OCI-LY7 (cell line): ENCODE measurements around the gene INSIG2. TPM values are rescaled to one million over a fixed set of nuclear protein-coding genes. Genes with fewer than 3 reads are reported as not detected.

Experiments used
- BruUV-seq: library from RNA; stranded (reverse); fragments of 400-500 nt; replicated peaks from 2 replicates; lab custom pipeline; 2021; lab: Mats Ljungman, UMichigan
- CTCF ChIA-PET: fragments of 300-600 bp; sonication (Branson Sonifier 250); formaldehyde crosslinking; loops from one replicate; lab custom pipeline; 2022; ENCODE audit warnings: antibody characterized with exemption; ENCODE audit not compliant: unreplicated experiment; lab: Charles Lee
- POLR2A ChIA-PET: fragments of 300-600 bp; sonication (Branson Sonifier 250); formaldehyde crosslinking; loops from one replicate; lab custom pipeline; 2022; ENCODE audit warnings: antibody characterized with exemption; lab: Charles Lee
- DNase-seq: peaks from one replicate; pipeline ENCODE4 v3.0.0-alpha.2; 2015; ENCODE audit warnings: low spot score
- H2AFZ ChIP-seq: fragments of 200-600 bp; sonication (generic), shearing (Covaris generic); 2 replicates; pipeline ENCODE4 v1.6.1; 2014; ENCODE audit warnings: mild to moderate bottlenecking, antibody characterized with exemption, low read length, moderate library complexity
- H3K27ac ChIP-seq: fragments of 200-600 bp; sonication (generic); 2 replicates; pipeline ENCODE4 v1.5.1; 2014; ENCODE audit warnings: mixed run types, low read depth, mild to moderate bottlenecking, moderate library complexity, low read length, inconsistent platforms; ENCODE audit not compliant: poor library complexity, severe bottlenecking
- H3K36me3 ChIP-seq: fragments of 200-600 bp; sonication (generic); 2 replicates; pipeline ENCODE4 v1.6.1; 2014; ENCODE audit warnings: mild to moderate bottlenecking, antibody characterized with exemption, low read length, moderate library complexity, mixed read lengths; ENCODE audit not compliant: insufficient read depth
- H3K4me1 ChIP-seq: fragments of 200-600 bp; sonication (generic); 2 replicates; pipeline ENCODE4 v1.5.1; 2014; ENCODE audit warnings: mild to moderate bottlenecking, low read length; ENCODE audit not compliant: insufficient read depth, poor library complexity, severe bottlenecking
- H3K4me2 ChIP-seq: fragments of 200-600 bp; sonication (generic); 2 replicates; pipeline ENCODE4 v1.6.1; 2014; ENCODE audit warnings: mild to moderate bottlenecking, low read length
- H3K4me3 ChIP-seq: fragments of 200-600 bp; sonication (generic); 2 replicates; pipeline ENCODE4 v1.5.1; 2014; ENCODE audit warnings: mild to moderate bottlenecking, low read depth, low read length; ENCODE audit not compliant: poor library complexity, severe bottlenecking
- H3K79me2 ChIP-seq: fragments of 200-600 bp; sonication (generic); 2 replicates; pipeline ENCODE4 v1.6.1; 2016; ENCODE audit warnings: low read depth, mild to moderate bottlenecking, low read length, moderate library complexity, mixed read lengths; ENCODE audit not compliant: insufficient read depth
- H3K9me2 ChIP-seq: fragments of 200-600 bp; sonication (generic); 2 replicates; pipeline ENCODE4 v1.6.1; 2016; ENCODE audit warnings: mild to moderate bottlenecking, low read length, mixed read lengths; ENCODE audit not compliant: insufficient read depth
- H3K9me3 ChIP-seq: fragments of 200-600 bp; sonication (generic); 2 replicates; pipeline ENCODE4 v1.6.1; 2014; ENCODE audit warnings: mild to moderate bottlenecking, mixed run types, low read length, mixed read lengths
- H4K20me1 ChIP-seq: fragments of 200-600 bp; sonication (generic); 2 replicates; pipeline ENCODE4 v1.6.1; 2014; ENCODE audit warnings: mild to moderate bottlenecking, antibody characterized with exemption, low read length, moderate library complexity, mixed read lengths; ENCODE audit not compliant: insufficient read depth
- CTCF ChIP-seq: fragments of 200-600 bp; sonication (generic); conservative IDR thresholded peaks from 2 replicates; pipeline ENCODE4 v1.5.1; 2014; ENCODE audit warnings: mild to moderate bottlenecking, antibody characterized with exemption, low read length, moderate library complexity, mixed read lengths
- EZH2phosphoT487 ChIP-seq: fragments of 200-600 bp; sonication (generic); IDR thresholded peaks from 2 replicates; pipeline ENCODE4 v1.6.1; 2018; ENCODE audit warnings: low read depth, borderline replicate concordance, mild to moderate bottlenecking, mixed run types, antibody characterized with exemption, low read length, moderate library complexity, mixed read lengths
- intact Hi-C: fragments of 100-400 bp; cut with micrococcal nuclease; formaldehyde crosslinking; loops from one replicate; pipeline ENCODE4 v1.10.0; 2022; ENCODE audit not compliant: unreplicated experiment
- total RNA-seq, 2 experiments: library from RNA; depleted of rRNA in 1 of 2; stranded (reverse); fragments of >200 nt in 1 of 2; shearing (Covaris generic) in 1 of 2; gene quantifications; 2 replicates each; pipeline ENCODE4 v1.2.3, GENCODE V29; 2014 to 2022

The INSIG2 gene
- total RNA-seq, 2 experiments from 2014 or later = 5.9 to 21.2 TPM

GRCh38 chr2:118124288-118124891 is 36.1 kb downstream of the INSIG2 start:
- intact Hi-C loops = no loop called here
- BruUV-seq = no TSS peak
- CTCF ChIA-PET = no interaction called here

GRCh38 chr2:118127250-118127649 is 39.0 kb downstream of the INSIG2 start:
- no peak for DNase-seq
- H3K9me3 ChIP-seq = no peaks in the 10 kb centered on the region
- H3K79me2 ChIP-seq = no peaks in the 10 kb centered on the region
- no peaks in the 10 kb centered on the region for H3K36me3 ChIP-seq
- intact Hi-C loops = no loop called here
- no TSS peak for BruUV-seq
- H3K4me1 ChIP-seq = no peaks in the 10 kb centered on the region
- H2AFZ ChIP-seq = no peak overlapping the region
- POLR2A ChIA-PET = no interaction called here
- CTCF ChIA-PET = no interaction called here
- no peak overlapping the region for H3K27ac ChIP-seq
- TF ChIP-seq EZH2phosphoT487 (no peak), CTCF (no peak)
- no peak overlapping the region for H3K4me3 ChIP-seq
- H4K20me1 ChIP-seq = no peaks in the 10 kb centered on the region
- H3K9me2 ChIP-seq = no peaks in the 10 kb centered on the region
- H3K4me2 ChIP-seq = no peak overlapping the region

More at GRCh38 chr2:118124288-118124891, 36.1 kb downstream of the INSIG2 start:
- no peaks in the 10 kb centered on the region for H3K79me2 ChIP-seq
- no peaks in the 10 kb centered on the region for H3K9me2 ChIP-seq
- no peak overlapping the region for H3K4me2 ChIP-seq
- H3K4me3 ChIP-seq = no peak overlapping the region
- H3K27ac ChIP-seq = no peak overlapping the region
- no peaks in the 10 kb centered on the region for H3K9me3 ChIP-seq
- POLR2A ChIA-PET = interaction anchor here (0.6 kb wide), 1 partner anchor 261 kb away, joined by 3 read pairs; no protein-coding TSS in a partner anchor
- H4K20me1 ChIP-seq = no peaks in the 10 kb centered on the region
- TF ChIP-seq CTCF = no peak
- TF ChIP-seq EZH2phosphoT487 = no peak
- no peaks in the 10 kb centered on the region for H3K4me1 ChIP-seq
- DNase-seq = no peak
- H2AFZ ChIP-seq = no peak overlapping the region
- no peaks in the 10 kb centered on the region for H3K36me3 ChIP-seq

- TF ChIP-seq CTCF = no peak
- TF ChIP-seq EZH2phosphoT487 = no peak
- ChIA-PET POLR2A (interaction anchor here (0.7 kb wide), 1 partner anchor 17 kb away, joined by 3 read pairs; no protein-coding TSS in a partner anchor), CTCF (no interaction called here)
- intact Hi-C loops = no loop called here
- no peaks in the 10 kb centered on the region for H3K79me2 ChIP-seq
- H3K9me2 ChIP-seq = no peaks in the 10 kb centered on the region
- H3K9me3 ChIP-seq = no peaks in the 10 kb centered on the region
- H3K4me2 ChIP-seq = no peak overlapping the region
- no TSS peak for BruUV-seq
- no peak overlapping the region for H2AFZ ChIP-seq
- DNase-seq = no peak
- no peaks in the 10 kb centered on the region for H4K20me1 ChIP-seq
- H3K4me1 ChIP-seq = no peaks in the 10 kb centered on the region
- no peaks in the 10 kb centered on the region for H3K36me3 ChIP-seq
- H3K27ac ChIP-seq = no peak overlapping the region
- no peak overlapping the region for H3K4me3 ChIP-seq
These were observed 40.6 kb downstream of the INSIG2 start for GRCh38 chr2:118128826-118129225.
